Stimulated activated CD8-positive, alpha-beta memory T cell treated with anti-CD3 and anti-CD28 coated beads, Interleukin-12 subunit alpha, Interleukin-12 subunit beta, amount 100 ng/mL, for 24 hours (primary cell): ENCODE data around the gene PCDH9.
"Not testable (repeated sequence)": the region's sequence is repeated elsewhere in the genome, so short reads cannot be mapped to it uniquely, and the experiment has no call there.

Experiments
- DNase-seq: peaks from one replicate; pipeline ENCODE4 v3.0.0-alpha.2; 2020; ENCODE audit errors: extremely low read depth

PCDH9 gene

DNA sequence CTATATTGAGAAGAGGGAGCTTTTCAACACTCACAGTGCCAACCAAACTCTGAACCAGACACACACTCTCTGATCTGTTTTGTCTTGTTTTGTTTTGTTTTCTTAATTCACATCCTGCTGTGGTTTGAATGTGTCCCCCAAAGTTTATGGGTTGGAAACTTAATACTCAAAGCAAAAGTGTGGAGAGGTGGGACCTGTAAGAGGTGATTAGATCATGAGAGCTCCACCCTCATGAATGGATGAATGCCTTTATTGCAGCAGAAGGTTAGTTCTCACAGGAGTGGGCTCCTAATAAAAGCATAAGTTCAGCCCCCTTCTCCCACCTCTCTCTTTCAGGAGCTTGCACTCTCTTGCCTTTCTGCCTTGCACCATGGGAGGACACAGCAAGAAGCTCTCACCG lies 957.1 kb downstream of the PCDH9 start:
- DNase-seq, result no peak

DNA sequence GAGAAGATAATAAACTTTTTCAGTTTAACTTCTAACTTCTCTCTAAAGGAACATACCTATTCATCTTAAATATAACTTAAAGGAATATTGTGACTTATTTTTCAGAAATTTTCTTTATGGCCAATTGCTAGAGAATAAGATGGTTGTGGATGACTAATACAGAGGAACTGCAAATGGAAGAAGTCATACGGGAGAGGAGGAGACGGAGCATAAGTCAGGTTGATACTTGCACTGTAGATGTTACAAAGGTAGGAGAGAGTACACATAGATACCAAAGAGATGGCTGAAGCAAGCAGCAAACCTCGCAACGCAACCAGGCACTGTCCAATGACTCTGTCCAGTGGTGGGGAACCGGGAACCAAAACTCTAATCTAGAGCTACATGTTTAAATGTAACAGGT lies 963.4 kb downstream of the PCDH9 start:
- DNase-seq, result no peak

DNA sequence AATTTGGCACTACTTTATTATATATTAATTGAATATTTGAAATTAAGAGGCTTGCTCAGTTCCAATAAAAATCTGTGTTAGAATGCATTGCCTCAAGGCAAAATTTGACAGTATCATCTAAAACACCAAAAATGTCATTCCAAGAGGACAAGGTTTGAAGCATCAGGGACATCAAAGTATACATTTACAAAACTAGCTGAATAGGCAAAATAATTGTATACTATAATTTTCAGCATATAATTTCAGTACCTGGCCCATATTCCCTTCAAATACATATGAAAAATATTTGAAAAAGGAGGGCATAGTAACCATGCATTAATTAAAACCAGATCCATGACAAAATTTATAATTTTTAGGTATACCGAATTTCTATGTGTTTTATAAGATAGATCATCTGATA lies 963.8 kb downstream of the PCDH9 start:
- DNase-seq, result no peak

- no peak for DNase-seq
Measured at GRCh38 chr13:66265371-66265770, 964.8 kb downstream of the PCDH9 start.

- DNase-seq, result no peak
Measured at GRCh38 chr13:66264971-66265370, 965.2 kb downstream of the PCDH9 start.

DNA sequence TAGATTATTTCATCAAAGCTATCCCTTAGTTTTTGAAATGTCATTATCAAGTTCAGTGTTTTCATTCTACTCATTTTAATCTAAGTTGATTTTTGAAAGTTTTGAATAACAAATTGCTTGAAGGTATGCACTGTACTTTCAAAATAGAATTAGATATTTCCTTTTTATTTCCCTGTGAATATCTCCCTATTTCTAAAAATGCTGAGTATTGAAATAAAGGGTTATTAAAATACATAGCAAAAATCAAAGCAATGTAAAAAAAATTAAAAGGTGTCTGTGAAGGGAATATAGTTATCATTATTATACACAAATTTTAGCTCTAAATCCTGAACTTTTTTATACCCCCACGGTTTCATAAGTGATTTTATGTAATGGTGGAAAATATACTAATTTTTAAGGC lies 967.8 kb downstream of the PCDH9 start:
- no peak for DNase-seq

DNA sequence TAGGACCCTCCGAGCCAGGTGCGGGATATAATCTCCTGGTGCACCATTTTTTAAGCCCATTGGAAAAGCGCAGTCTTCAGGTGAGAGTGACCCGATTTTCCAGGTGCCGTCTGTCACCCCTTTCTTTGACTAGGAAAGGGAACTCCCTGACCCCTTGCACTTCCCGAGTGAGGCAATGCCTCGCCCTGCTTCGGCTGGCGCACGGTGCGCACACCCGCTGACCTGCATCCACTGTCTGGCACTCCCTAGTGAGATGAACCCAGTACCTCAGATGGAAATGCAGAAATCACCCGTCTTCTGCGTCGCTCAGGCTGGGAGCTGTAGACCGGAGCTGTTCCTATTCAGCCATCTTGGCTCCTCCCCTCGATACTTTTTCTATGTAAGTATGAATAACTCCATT lies 970.7 kb downstream of the PCDH9 start:
- DNase-seq, result not testable (repeated sequence)
